ENCODE results near the gene IGDCC3.
A peak's percentile ranks its signal among the peaks of the same experiment; 100 is the strongest.
"Not testable (repeated sequence)": the region's sequence is repeated elsewhere in the genome, so short reads cannot be mapped to it uniquely, and the experiment has no call there.

The IGDCC3 gene

DNA sequence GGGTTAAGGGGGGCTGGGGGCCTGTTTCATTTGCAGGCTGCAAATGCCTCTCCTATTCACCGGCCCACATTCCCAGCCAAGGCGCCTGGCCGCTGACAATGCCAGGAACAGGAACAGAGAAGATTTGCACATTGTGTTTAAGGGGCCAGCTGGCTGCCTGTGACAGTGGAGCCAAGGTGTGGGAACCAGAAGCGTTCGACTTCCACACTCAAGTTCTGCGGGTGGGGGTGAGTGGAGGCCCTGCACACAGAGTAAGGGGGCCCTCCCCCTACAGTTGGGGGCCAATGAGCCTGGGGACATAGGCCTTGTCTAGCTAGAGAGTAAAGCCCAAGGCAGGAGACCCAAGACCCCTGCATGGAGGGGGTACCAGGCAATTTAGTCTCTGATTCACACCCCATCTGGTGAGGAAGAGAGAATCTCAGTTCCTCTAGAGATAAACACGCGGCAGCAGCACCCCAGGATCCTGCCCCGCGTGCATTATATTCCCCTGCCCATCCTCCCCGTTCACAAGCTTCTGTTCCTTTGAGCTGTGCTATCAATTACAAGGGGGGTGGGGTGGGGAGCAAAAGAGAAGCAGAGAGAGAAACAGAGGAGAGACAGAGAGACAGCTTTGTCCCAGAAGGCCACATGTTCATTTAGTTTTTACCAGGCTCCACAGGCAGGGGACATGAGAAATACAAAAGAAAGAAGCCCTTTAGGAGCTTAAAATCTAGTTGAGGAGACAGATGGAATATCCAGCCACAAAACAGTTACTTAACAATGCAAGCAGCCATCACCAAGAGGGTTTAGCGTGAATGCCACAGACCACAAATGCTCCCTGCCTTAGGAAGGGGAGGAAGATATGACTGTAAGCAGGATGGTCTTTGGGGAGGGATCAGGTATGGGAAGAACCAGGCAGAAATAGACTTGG is 9.2 kb downstream of the IGDCC3 start:
- no peak for DNase-seq

GRCh38 chr15:65366122-65366892 is 11.5 kb downstream of the IGDCC3 start:
- DNase-seq, result no peak

GRCh38 chr15:65365229-65365628 is 12.6 kb downstream of the IGDCC3 start:
- no peak for DNase-seq

- no peak for DNase-seq
Measured at GRCh38 chr15:65363766-65364165, 14.0 kb downstream of the IGDCC3 start.

GRCh38 chr15:65363306-65363705 is 14.5 kb downstream of the IGDCC3 start:
- DNase-seq, result no peak

GRCh38 chr15:65362491-65362890 is 15.3 kb downstream of the IGDCC3 start:
- no peak for DNase-seq

GRCh38 chr15:65361708-65362459 is 15.9 kb downstream of the IGDCC3 start:
- no peak for DNase-seq

DNA sequence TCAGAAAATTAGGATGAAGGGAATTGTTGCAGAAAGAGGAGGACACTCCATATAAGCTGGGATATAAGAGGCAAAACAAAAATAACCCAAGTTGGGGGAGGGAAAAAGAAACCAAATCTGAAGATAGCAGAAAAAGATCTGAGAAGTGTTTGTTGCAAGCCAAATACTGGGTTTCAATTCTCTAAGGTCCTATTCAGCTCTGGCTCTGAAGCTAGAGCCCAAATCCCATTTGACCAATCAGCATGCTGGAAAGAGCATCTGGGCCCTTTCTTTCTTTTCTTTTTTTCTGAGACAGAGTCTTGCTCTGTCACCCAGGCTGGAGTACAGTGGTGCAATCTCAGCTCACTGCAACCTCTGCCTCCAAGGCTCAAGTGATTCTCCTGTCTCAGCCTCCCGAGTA is 17.3 kb downstream of the IGDCC3 start:
- no peak for DNase-seq

GRCh38 chr15:65355988-65356353 is 21.8 kb downstream of the IGDCC3 start:
- DNase-seq, result no peak

- peak; percentile 9 for DNase-seq
Measured at GRCh38 chr15:65355173-65355987, 22.4 kb downstream of the IGDCC3 start.

DNA sequence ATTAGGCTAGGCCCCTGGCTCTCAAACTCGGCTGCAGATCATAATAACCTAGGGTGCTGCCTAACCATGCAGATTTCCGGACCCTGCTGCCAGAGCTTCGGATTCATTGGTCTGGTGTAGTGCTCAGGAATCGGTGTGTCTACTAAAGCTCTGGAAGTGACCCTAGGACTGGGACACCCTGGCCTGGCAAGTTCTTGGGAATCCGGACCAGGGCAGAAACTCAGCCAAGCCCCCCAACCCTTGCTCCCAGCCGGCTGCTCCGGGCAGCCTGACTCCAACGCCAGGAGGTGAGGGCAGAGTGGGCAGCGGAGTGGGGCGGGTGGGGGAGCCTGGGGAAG is 23.0 kb downstream of the IGDCC3 start:
- no peak for DNase-seq

DNA sequence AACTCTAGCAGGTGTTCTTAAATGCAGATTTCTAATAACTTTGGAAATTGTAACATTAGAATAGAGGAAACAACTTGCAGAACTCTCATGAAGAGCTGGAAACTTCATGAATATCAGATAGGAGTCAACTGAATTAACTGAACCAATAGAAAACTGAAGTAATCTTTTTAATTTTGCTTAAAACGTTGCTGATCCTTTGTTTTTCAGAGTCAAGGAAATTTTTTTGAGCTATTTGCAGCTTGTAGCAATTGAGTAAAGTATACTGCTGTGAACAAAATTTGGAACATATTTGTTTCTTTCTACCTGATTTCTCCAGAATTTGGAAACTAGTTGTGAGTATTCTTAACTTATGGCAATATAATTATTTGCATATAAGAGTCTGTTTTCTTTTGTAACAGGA is 25.8 kb downstream of the IGDCC3 start:
- DNase-seq, result not testable (repeated sequence)

GRCh38 chr15:65349338-65349737 is 28.5 kb downstream of the IGDCC3 start:
- DNase-seq, result no peak

- DNase-seq, result not testable (repeated sequence)
Measured at GRCh38 chr15:65347756-65348155, 30.0 kb downstream of the IGDCC3 start.

GRCh38 chr15:65346856-65347598 is 30.8 kb downstream of the IGDCC3 start:
- no peak for DNase-seq

DNA sequence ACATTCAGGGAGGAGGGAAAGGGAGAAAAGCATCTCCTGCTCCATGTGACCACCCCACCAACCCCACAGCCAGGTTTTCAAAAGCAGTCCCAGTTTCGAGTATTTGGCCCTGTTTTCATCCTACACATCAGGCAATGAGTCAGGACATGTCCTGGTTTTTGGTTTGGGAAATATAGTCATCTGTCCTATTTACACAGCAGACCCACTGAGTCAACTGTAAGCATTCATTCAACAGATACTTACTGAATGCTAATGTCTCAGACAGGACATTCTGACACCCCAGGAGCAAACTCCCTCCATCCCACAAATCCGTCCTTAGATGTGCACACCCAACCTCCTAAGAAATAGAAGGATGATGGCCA is 32.9 kb downstream of the IGDCC3 start:
- DNase-seq, result no peak

- no peak for DNase-seq
Measured at GRCh38 chr15:65344214-65344913, 33.4 kb downstream of the IGDCC3 start.

- DNase-seq, result no peak
Measured at GRCh38 chr15:65343374-65343981, 34.3 kb downstream of the IGDCC3 start.

GRCh38 chr15:65342493-65342892 is 35.3 kb downstream of the IGDCC3 start:
- DNase-seq, result no peak

DNA sequence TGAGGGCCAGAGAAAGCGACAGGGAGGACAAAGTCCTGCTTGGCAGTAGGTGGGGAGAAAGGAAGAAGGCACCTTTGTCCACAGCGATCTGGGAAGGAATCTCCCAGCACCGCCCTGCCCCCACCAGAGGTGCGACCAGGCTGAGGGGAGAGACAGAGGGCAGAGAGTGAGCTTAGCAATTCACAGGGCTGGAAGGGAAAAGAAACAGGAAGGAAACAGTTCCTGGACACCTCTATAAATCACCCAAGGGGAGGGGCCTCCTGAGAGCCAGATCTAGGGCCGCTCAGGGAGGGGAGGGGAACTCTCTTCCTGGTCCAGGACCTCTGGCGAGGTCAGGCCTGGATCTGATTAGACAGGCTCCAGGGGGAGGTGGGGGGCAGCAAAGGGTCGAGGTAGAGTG is 37.9 kb downstream of the IGDCC3 start:
- no peak for DNase-seq

- DNase-seq, result no peak
Measured at GRCh38 chr15:65339416-65339815, 38.4 kb downstream of the IGDCC3 start.
